Hepatocyte (in vitro differentiated cells): ENCODE measurements around the gene DMD.

ENCODE experiments used
- EZH2phosphoT487 ChIP-seq: fragments of 200-600 bp; sonication (generic); IDR thresholded peaks from one replicate; pipeline ENCODE4 v1.6.1; 2018; ENCODE audit warnings: antibody characterized with exemption, mild to moderate bottlenecking, low read depth, moderate library complexity; ENCODE audit not compliant: unreplicated experiment, severe bottlenecking
- TF ChIP-seq, protein P1 (sequence below): fragments of 200-600 bp; sonication (generic); IDR thresholded peaks from 2 replicates; pipeline ENCODE4 v1.5.1; 2016; ENCODE audit warnings: antibody characterized with exemption, mild to moderate bottlenecking; ENCODE audit not compliant: poor library complexity

DNA sequence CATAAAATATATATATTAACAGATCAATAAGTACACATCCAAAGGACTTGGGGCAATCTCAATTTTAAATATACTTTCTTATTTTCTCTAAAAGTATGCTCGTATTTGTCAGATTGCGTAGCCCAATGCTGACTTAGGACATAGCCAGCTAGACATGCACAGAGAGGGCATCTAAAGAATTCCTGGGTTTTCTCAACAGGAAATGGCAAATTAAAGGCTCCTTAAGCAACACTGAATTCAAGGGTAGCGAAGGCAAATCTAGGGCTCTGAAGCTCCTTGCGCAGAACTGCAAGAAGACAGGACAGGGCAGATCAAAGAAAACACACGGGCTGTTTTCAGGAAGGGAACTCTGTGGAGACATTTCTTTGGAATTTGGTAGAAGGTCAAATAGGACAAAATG lies 2044.9 kb downstream of the DMD start:
- TF ChIP-seq, protein P1, sequence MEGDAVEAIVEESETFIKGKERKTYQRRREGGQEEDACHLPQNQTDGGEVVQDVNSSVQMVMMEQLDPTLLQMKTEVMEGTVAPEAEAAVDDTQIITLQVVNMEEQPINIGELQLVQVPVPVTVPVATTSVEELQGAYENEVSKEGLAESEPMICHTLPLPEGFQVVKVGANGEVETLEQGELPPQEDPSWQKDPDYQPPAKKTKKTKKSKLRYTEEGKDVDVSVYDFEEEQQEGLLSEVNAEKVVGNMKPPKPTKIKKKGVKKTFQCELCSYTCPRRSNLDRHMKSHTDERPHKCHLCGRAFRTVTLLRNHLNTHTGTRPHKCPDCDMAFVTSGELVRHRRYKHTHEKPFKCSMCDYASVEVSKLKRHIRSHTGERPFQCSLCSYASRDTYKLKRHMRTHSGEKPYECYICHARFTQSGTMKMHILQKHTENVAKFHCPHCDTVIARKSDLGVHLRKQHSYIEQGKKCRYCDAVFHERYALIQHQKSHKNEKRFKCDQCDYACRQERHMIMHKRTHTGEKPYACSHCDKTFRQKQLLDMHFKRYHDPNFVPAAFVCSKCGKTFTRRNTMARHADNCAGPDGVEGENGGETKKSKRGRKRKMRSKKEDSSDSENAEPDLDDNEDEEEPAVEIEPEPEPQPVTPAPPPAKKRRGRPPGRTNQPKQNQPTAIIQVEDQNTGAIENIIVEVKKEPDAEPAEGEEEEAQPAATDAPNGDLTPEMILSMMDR, result no peak
- TF ChIP-seq EZH2phosphoT487, result no peak
